GM18519 (cell line): Measurements from ENCODE around the gene XRRA1.
"Not testable (repeated sequence)": the region's sequence is repeated elsewhere in the genome, so short reads cannot be mapped to it uniquely, and the experiment has no call there.

Experiments used
- ATAC-seq: cut with Tn5 transposase; IDR thresholded peaks from one replicate; pipeline ENCODE4 v1.9.1; 2021; ENCODE audit warnings: mild to moderate bottlenecking, moderate library complexity; ENCODE audit not compliant: unreplicated experiment, low FRiP score

The XRRA1 gene

DNA sequence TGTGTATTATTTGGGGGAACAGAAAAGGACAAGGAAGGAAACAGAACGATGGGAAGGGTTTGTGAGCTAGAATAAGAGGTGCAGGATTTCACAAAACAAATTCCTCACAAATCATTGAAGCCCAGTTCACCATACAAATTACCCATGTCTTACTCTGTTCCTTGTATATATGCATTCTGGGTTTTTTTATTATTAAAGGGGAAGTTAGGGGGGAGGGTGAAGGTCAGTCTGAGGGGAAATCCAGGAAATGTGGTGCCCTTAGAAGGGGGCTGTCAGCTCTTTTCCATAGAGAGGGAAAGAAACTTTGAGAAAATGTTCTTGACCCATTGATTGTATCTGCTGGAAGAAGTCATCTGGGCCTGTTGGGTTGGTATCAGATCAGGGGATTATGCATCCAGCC lies 109.4 kb downstream of the XRRA1 start:
- ATAC-seq: no peak

DNA sequence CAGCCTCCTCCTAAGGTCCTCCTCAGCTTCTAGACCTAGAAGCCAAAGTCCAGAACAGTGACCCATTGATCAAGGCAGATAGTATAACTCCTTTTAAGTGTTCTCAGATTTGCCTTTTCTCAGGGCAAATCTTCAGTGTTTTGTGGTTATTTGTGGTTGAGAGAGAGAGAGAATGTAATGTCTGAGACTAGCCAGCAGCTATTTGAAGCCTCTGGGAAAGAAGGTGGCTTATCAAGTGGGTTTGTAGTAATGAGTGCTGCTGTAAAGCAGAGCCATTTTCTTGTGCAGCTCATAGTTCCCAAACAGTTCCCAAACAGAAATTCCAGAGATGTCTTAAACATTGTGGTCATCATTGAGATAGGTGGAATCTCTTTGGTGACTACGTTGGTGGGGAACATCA lies 110.7 kb downstream of the XRRA1 start:
- ATAC-seq: no peak

DNA sequence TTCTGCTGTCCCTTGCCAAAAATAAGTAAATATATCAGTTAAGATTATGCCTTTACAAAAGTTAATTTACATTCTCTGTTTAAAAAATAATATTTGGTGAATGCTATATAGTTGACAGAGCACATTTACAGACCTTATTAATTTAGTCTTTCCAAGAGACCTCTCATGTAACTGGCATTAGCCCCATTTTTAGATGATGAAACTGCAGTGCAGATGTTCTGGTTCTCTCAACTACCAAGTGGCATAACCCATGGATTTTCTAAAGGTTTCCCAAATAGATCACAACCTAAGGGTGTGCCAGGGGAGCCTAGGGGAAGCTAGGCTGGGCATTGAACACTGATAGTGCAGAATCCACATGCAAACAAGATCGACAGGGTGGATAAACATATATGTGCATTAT lies 111.7 kb downstream of the XRRA1 start:
- ATAC-seq: no peak

DNA sequence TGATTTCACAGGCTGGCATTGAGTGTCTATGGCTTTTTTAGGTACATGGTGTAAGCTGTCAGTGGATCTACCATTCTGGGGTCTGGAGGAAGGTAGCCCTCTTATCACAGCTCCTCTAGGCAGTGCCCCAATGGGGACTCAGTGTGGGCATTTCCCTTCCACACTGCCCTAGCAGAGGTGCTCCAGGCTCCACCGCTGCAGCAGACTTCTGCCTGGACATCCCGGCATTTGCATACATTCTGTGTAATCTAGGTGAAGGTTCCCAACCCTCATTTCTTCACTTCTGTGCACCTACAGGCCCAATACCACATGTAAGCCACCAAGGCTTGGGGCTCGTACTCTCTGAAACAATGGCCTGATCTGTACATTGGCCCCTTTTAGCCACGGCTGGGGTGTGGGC lies 122.0 kb downstream of the XRRA1 start:
- ATAC-seq: no peak

DNA sequence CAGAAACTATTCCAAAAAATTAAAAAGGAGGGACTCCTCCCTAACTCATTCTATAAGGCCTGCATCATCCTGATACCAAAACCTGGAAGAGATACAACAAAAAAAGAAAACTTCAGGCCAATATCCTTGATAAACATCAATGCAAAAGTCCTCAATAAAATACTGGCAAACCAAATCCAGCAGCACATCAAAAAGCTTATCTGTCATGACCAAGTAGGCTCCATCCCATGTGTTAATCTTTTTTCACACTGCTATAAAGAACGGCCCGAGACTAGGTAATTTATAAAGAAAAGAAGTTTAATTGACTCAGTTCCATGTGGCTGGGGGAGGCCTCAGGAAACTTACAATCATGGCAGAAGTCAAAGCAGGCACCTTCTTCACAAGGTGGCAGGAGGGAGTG lies 123.3 kb downstream of the XRRA1 start:
- ATAC-seq: not testable (repeated sequence)

DNA sequence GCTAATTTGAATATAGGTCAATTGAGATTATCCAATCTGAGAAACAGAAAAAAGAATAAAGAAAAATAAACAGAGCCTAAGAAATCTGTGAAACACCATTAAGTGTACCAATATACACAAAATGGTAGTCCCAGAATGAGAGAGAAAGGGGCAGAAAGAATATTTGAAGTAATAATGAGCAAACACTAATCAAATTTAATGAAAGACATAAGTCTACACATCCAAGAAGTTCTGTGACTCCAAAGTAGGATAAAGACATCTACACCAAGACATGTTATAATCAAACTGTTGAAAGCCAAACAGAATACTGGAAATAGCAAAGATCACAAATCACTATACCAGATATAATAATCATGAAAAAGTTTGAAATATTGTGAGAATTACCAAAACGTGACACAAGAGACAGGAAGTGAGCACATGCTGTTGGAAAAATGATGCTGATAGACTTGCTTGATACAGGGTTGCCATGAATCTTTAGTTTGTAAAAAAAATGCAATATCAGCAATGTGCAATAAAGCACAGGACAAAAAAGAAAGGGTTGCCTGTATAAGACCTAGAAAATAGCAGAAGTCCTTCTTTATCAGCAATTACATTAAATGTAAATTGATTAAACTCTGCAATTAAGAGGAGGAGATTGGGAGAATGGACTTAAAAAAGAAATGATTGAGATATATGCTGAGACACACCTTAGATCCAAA lies 124.5 kb downstream of the XRRA1 start:
- ATAC-seq: no peak

DNA sequence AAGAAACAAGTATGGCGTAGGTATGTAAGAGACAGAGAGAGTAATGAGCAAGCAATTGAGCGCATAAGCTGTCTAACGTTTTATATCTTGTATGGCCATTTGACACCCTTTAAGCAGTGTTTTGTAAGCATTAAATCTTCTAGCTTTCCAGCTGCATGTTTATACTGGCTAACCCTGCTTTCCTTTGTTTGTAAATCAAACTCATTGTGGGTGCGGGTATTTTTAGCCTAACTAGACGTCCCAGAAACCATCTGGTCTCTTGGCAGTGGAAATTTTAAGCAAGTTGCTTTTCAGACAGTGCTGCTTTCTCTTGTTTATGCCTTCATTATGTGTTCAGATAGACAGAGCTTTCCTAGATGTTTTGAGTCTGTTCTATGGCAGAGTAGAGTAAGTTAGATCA lies 126.7 kb downstream of the XRRA1 start:
- no peak for ATAC-seq

DNA sequence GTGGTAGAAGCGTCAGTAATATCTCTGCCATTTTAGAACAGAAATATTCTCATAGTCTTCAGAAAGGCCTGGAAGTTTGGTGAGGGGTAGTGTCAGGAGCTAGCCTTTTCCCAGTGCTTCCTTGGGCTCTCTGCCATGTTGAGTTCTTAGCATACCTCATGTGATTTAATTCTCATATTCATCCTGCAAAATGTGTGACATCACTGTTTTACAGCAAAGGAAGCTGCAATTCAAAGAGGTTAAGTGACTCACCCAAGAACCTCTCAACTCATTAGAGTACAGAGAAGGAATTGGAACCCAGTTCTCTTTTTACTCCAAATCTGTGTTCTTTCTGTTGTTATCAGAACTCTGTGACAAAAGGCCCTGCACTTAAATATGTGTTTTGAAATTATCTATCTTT lies 128.1 kb downstream of the XRRA1 start:
- ATAC-seq: no peak

DNA sequence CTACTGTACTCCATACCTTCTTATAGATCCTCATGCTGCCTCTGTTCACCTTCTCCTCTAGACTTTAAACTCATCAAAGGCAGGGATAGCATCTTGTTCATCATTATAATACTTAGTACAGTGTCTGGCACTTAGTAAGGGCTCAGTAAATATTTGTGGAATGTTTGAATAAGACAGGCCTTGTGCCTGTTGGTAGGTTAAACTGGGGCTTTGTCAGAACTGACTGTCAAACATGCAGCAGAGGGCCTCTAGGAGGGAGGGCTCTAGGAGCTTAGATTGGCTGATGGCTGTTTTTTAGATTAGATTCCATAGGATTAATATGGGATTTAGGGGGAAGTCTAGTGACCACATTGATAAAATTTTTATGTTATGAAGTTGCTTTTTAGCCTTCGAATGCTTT lies 129.5 kb downstream of the XRRA1 start:
- no peak for ATAC-seq

DNA sequence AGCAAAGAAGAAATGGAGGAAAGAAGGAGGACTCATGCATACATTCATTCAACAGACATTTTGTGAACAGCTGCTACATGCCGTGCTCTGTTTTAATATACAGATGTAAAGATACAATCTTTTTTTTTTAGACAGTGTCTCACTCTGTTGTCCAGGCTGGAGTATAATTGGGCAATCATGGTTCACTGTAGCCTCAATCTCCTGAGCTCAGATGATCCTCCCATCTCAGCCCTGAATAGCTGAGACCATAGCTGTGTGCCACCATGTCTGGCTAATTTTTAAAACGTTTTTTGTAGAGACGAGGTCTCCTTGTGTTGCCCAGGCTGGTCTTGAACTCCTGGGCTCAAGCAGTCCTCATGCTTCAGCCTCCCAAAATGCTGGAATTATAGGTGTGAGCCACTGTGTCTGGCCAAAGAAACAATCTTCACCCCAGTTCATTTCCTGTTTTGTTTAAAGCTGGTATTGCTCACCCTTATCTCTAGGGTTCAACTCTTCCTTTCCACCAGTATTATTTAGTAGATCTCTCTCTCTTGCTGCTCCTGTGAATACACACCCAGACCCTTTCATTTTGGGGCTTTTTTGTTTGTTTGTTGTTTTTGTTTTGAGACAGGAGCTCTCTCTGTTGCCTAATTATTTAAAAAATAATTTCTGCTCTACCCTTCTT lies 130.5 kb downstream of the XRRA1 start:
- ATAC-seq: no peak

DNA sequence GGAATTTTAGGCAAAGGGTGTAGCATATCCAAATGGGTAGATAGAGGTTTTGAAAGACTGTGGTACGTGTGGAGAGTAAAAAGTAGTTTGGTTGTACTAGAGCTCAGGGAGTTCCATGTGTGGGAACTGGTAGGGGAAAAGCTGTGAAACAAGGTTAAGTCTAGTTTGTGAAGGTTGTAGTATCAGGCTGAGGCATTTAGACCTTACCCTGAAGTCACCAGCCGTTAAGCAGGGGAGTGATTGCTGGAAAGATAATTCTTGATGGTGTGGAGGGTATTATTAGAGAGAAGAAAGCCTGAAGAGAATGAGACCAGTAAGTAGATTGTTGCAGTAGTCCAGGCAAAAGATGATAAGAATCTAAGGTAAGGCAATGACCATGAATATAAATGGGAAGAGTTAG lies 132.2 kb downstream of the XRRA1 start:
- no peak for ATAC-seq

DNA sequence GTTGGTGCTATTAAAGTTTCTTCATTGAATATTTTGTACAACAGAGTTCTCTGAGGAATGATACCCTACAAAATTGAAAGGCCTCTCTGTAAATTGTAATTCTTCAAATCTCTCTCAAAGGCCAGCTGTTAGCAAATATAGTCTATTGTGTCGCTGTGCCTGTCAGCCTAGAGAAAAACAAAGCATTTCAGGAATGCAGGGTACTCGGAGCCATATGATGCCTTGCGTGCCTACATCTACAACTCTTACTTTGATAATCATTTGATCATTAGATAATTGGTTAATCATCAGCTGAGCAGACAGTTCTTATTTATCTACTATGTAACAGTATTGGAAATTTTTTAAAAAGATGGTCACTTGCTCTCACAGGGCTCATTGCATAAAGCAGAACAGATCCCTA lies 132.9 kb downstream of the XRRA1 start:
- no peak for ATAC-seq

DNA sequence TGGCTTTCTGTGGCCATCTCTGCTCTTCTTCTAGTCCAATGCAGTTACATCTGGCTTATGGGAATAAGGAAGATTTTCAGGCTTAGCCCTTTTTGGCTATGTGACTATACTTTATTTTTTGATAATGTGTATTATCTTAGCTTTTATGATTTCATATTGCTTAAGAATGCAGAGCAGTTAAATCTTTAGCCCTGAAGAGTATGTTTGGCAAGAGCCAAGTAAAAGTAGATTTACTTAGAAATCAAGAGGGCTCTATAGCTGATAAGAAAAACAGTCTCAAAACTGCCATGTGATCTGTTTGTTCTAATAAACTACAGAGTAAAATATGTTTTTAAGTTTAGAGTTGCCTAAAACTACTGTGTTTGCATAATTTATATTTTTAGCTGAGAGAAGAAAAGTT lies 139.1 kb downstream of the XRRA1 start:
- no peak for ATAC-seq

DNA sequence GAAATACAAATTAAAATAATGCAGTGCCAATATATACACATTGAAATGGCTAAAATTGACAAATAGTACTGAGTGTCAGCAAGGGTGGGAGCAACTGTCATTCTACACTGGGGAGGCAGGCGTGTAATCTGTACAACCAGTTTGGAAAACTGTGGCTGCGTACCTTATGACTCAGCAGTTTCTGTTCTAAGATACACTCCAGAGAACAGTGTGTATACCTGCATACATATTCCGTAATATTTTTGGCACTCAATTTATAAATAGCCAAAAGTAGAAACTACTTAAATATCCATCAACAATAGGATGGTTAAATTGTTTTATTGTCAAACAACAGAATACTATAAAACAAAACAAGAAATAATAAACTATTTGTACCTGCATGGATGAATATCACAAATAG lies 142.6 kb downstream of the XRRA1 start:
- no peak for ATAC-seq

DNA sequence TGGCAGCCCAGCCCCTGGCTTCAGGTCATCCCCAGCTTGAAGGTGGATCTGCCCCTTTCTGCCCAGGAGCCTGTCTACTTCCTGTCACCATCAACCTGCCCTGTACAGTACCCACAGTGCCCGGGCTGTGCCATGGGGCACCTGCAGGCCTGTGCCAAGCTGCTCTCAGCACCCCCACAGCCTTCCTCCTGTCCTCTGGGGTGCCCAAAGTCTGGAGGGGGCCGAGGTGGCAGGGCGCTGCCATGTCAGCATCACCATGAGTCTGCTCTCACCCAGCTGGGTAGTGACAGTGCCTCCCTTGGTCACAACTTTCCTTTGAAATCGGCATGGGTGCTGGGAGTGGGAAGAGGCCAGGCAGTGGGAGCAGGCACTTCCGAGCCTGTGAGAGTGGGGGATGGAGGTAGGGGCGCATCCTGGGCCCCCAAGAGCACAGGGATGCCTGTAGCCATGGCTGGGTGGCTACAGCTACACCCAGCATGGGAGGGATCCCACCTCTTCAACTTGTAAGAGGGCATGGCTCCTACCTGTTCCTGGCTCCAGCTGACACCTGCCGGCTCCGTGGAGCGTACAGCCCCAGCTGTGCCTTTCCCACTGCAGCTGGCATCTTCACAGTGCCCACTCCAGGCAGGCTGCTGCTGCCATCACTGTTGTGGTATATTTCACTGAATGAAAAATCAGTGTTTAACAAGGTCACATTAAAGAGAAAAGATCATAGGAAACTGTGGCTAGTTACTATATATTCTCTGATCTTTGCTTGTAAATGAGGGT lies 157.4 kb downstream of the XRRA1 start:
- no peak for ATAC-seq
